Gastrocnemius medialis (tissue), 4 donors: Measurements from ENCODE around the gene OSGEP.
A peak's percentile ranks its signal among the peaks of the same experiment; 100 is the strongest.

Source experiments
- CTCF ChIP-seq, 5 experiments: fragments of 450-650 bp in 3 of 5; fragments of 200-600 bp in 2 of 5; sonication (generic) in 2 of 5; IDR thresholded peaks in 4 of 5; conservative IDR thresholded peaks in 1 of 5; 1 replicate in 4 of 5; 2 replicates in 1 of 5; pipeline ENCODE4 v1.5.1; 2016 to 2019; ENCODE audit warnings: antibody characterized with exemption in 5 of 5, mild to moderate bottlenecking in 3 of 5, moderate library complexity in 3 of 5
- POLR2A ChIP-seq, 2 donors: fragments of 450-650 bp; IDR thresholded peaks; one replicate each; pipeline ENCODE4 v1.6.1; 2017; ENCODE audit warnings: antibody characterized with exemption in 2 of 2, mild to moderate bottlenecking in 2 of 2, moderate library complexity in 2 of 2

GRCh38 chr14:20434701-20435581, 19.7 kb downstream of the OSGEP start:
- TF ChIP-seq CTCF (IDR thresholded peaks at IDR 0.05 in 4 of 5, conservative IDR thresholded peaks at IDR 0.05 in 1 of 5) (no peak), POLR2A (IDR thresholded peaks at IDR 0.05) (peak in 1 of 2 donors; percentile 48)
